Cardiac fibroblast (primary cell): ENCODE measurements around the gene DUT.
A peak's percentile ranks its signal among the peaks of the same experiment; 100 is the strongest.

Experiments
- DNase-seq, 2 donors: peaks; one replicate each; pipeline versions ENCODE4 v3.0.0 to v3.0.0-alpha.2; 2010; ENCODE audit warnings: low read depth in 2 of 2
- H3K4me3 ChIP-seq, 2 donors: replicated peaks in 1 of 2; 1 replicate in 1 of 2; 2 replicates in 1 of 2; pipeline ENCODE4 v1.5.1; 2011; ENCODE audit warnings: low read depth in 2 of 2, low read length in 2 of 2, mild to moderate bottlenecking in 2 of 2, moderate library complexity in 1 of 2
- TF ChIP-seq, protein P1 (sequence below): IDR thresholded peaks from one replicate; pipeline ENCODE4 v1.5.1; 2011; ENCODE audit warnings: low read depth, mild to moderate bottlenecking, low read length, inconsistent platforms

DUT gene

DNA sequence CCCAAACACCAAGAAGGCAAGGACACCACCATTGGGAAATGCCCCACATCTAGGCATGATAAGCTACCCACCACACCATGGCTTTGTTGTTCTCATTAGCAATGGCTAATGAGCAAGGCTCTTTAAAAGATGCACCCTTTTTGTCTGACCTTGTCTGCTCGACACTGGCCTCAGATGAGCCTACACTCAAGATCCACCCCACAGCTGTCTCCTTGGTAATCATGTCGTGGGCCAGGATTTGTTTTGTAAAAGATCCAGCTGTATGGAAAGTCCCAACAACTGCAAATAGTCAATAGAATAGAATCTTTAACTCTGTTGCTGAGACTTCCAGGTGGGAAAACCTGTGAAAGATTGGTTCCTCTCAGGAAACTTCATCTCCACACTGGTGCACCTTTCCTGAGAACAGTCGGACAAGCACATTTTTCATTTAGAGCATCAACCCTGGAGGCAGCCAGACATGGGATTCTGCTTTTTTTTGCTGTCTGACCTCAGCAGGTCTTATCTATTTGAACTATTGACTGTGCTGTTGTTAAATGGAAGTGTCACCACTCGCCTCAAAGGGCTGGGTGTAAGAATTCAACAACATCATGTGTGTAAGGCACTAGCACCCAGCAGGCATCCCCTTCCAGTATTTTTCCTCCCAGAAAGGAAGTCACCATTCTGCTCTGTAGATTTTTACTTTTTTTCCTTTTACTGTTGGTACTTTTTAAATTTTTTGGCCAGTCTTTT, 35.5 kb downstream of the DUT start:
- TF ChIP-seq, protein P1, sequence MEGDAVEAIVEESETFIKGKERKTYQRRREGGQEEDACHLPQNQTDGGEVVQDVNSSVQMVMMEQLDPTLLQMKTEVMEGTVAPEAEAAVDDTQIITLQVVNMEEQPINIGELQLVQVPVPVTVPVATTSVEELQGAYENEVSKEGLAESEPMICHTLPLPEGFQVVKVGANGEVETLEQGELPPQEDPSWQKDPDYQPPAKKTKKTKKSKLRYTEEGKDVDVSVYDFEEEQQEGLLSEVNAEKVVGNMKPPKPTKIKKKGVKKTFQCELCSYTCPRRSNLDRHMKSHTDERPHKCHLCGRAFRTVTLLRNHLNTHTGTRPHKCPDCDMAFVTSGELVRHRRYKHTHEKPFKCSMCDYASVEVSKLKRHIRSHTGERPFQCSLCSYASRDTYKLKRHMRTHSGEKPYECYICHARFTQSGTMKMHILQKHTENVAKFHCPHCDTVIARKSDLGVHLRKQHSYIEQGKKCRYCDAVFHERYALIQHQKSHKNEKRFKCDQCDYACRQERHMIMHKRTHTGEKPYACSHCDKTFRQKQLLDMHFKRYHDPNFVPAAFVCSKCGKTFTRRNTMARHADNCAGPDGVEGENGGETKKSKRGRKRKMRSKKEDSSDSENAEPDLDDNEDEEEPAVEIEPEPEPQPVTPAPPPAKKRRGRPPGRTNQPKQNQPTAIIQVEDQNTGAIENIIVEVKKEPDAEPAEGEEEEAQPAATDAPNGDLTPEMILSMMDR = no peak
- no peak overlapping the region for H3K4me3 ChIP-seq
- DNase-seq = peak in 1 of 2 donors; percentile 48

DNA sequence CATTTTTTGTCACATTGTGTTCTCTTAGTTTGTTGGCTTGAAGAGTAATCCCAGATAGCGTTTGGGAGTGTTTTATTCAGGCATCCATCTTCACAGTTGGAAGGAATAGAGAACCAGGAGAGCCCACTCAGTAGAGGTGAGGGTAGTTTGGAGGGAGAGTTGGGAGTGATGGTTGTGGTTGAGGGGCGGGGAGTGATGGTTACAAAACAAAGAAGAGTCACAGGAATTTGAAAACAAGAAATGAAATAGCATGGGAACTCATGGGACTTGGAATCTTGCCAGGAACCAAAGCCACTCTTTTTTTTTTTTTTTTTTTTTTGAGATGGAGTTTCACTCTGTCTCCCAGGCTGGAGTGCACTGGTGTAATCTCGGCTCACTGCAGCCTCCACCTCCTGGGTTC, 36.3 kb downstream of the DUT start:
- TF ChIP-seq, protein P1 = no peak
- DNase-seq = peak; percentile 49 to 76

DNA sequence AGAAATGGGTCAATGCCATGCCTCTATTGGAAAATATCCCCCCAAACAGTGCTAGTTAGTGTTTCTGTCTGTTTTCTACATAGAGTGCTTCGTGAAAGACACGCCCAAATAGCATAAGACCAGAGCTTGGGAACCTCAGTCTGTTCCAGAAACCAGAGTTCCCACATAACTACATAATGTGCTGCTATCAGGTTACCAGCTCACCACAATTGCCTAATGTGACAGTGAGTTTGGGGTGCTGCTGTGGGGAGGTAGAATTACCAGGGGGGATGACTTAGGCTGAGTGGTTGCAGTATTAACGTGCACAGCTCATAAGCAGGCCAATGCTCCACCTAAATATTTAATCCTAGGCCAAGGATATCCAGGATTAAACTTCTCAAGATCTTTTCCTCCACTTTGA, 39.2 kb downstream of the DUT start:
- TF ChIP-seq, protein P1 = no peak
- peak; percentile 64 to 77 for DNase-seq
- H3K4me3 ChIP-seq = no peak overlapping the region

More for the DNA sequence above, 36.3 kb downstream of the DUT start:
- H3K4me3 ChIP-seq = no peak overlapping the region

- DNase-seq = no peak
- H3K4me3 ChIP-seq = no peak overlapping the region
- TF ChIP-seq, protein P1 = no peak
Measured at GRCh38 chr15:48371550-48371949, 40.3 kb downstream of the DUT start.

GRCh38 chr15:48371961-48372360, 40.7 kb downstream of the DUT start:
- DNase-seq = peak in 1 of 2 donors; percentile 19
- TF ChIP-seq, protein P1 = no peak
- no peak overlapping the region for H3K4me3 ChIP-seq

GRCh38 chr15:48373821-48374451, 42.7 kb downstream of the DUT start:
- peak; percentile 85 to 91 for DNase-seq
- H3K4me3 ChIP-seq = peak overlapping the region in 1 of 2 donors; percentile 36
- TF ChIP-seq, protein P1 = no peak
